ENCODE data around the gene WDR74. TPM values are rescaled to one million over a fixed set of nuclear protein-coding genes. Genes with fewer than 3 reads are reported as not detected.

Gene WDR74
- total and polyA plus RNA-seq, 9 of the 15 experiments (the other 6 are each of a cell fraction or from before 2014, with no cell fraction given) = 32.7 to 210 (median 114) TPM

DNA sequence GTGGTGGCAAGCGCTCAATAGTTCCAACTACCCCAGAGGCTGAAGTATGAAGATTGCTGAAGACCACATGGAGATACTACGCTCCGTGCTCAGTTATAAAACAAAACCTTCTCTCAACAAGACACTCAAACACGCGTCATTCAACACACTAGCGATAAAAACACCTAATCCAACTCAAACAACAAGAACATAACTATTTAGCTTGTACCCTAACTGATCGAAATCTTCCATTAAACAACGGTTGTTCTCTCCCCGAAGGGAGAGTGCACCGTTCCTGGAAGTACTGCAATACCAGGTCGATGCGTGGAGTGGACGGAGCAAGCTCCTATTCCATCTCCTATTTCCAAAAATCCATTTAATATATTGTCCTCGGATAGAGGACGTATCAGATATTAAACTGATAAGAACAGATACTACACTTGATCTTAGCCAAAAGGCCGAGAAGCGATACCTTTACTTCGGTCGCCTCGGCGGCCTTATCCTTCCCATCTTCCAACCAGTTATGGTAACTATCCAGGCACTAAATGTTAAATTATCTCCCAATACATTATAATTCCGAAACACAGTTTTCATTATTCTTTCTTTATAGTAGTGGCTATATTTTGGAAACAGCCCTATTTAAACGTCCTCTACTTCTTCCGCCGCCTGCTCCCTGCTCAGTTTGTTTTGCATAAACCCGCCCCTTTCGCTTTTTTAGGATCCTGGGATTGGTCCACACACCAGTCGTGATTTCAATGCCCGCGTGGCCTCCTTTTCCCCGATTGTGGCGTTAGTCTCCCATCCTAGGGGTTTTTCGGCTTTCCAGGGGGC is 2.2 kb upstream of the WDR74 start (continued):
- TF ChIP-seq, protein P1, sequence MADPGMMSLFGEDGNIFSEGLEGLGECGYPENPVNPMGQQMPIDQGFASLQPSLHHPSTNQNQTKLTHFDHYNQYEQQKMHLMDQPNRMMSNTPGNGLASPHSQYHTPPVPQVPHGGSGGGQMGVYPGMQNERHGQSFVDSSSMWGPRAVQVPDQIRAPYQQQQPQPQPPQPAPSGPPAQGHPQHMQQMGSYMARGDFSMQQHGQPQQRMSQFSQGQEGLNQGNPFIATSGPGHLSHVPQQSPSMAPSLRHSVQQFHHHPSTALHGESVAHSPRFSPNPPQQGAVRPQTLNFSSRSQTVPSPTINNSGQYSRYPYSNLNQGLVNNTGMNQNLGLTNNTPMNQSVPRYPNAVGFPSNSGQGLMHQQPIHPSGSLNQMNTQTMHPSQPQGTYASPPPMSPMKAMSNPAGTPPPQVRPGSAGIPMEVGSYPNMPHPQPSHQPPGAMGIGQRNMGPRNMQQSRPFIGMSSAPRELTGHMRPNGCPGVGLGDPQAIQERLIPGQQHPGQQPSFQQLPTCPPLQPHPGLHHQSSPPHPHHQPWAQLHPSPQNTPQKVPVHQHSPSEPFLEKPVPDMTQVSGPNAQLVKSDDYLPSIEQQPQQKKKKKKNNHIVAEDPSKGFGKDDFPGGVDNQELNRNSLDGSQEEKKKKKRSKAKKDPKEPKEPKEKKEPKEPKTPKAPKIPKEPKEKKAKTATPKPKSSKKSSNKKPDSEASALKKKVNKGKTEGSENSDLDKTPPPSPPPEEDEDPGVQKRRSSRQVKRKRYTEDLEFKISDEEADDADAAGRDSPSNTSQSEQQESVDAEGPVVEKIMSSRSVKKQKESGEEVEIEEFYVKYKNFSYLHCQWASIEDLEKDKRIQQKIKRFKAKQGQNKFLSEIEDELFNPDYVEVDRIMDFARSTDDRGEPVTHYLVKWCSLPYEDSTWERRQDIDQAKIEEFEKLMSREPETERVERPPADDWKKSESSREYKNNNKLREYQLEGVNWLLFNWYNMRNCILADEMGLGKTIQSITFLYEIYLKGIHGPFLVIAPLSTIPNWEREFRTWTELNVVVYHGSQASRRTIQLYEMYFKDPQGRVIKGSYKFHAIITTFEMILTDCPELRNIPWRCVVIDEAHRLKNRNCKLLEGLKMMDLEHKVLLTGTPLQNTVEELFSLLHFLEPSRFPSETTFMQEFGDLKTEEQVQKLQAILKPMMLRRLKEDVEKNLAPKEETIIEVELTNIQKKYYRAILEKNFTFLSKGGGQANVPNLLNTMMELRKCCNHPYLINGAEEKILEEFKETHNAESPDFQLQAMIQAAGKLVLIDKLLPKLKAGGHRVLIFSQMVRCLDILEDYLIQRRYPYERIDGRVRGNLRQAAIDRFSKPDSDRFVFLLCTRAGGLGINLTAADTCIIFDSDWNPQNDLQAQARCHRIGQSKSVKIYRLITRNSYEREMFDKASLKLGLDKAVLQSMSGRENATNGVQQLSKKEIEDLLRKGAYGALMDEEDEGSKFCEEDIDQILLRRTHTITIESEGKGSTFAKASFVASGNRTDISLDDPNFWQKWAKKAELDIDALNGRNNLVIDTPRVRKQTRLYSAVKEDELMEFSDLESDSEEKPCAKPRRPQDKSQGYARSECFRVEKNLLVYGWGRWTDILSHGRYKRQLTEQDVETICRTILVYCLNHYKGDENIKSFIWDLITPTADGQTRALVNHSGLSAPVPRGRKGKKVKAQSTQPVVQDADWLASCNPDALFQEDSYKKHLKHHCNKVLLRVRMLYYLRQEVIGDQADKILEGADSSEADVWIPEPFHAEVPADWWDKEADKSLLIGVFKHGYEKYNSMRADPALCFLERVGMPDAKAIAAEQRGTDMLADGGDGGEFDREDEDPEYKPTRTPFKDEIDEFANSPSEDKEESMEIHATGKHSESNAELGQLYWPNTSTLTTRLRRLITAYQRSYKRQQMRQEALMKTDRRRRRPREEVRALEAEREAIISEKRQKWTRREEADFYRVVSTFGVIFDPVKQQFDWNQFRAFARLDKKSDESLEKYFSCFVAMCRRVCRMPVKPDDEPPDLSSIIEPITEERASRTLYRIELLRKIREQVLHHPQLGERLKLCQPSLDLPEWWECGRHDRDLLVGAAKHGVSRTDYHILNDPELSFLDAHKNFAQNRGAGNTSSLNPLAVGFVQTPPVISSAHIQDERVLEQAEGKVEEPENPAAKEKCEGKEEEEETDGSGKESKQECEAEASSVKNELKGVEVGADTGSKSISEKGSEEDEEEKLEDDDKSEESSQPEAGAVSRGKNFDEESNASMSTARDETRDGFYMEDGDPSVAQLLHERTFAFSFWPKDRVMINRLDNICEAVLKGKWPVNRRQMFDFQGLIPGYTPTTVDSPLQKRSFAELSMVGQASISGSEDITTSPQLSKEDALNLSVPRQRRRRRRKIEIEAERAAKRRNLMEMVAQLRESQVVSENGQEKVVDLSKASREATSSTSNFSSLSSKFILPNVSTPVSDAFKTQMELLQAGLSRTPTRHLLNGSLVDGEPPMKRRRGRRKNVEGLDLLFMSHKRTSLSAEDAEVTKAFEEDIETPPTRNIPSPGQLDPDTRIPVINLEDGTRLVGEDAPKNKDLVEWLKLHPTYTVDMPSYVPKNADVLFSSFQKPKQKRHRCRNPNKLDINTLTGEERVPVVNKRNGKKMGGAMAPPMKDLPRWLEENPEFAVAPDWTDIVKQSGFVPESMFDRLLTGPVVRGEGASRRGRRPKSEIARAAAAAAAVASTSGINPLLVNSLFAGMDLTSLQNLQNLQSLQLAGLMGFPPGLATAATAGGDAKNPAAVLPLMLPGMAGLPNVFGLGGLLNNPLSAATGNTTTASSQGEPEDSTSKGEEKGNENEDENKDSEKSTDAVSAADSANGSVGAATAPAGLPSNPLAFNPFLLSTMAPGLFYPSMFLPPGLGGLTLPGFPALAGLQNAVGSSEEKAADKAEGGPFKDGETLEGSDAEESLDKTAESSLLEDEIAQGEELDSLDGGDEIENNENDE (IDR thresholded peaks at IDR 0.05; ENCODE audit: low read depth, low read length) = no peak
- TF ChIP-seq HLTF (IDR thresholded peaks at IDR 0.05) (peak; percentile 97), PTRF (tag; IDR thresholded peaks at IDR 0.05) (no peak), JUND (IDR thresholded peaks at IDR 0.05; ENCODE audit: borderline replicate concordance, low read depth, low read length) (peak; percentile 63), JUND (tag; IDR thresholded peaks at IDR 0.05; ENCODE audit: borderline replicate concordance, low read depth, low read length) (0 out of 3 replicates have a peak, but pooled peaks have one; percentile 18), THRAP3 (IDR thresholded peaks at IDR 0.05; ENCODE audit: borderline replicate concordance) (peak; percentile 99), ZNF699 (CRISPR knock-in tag; IDR thresholded peaks at IDR 0.05; ENCODE audit: insufficient replicate concordance) (peak; percentile 29), ZNF589 (CRISPR knock-in tag; IDR thresholded peaks at IDR 0.05; ENCODE audit: low read depth) (peak; percentile 36), CCAR2 (IDR thresholded peaks at IDR 0.05; ENCODE audit: low read depth, low read length) (no peak), ELF1 (tag; IDR thresholded peaks at IDR 0.05) (peak; percentile 78), NFRKB (IDR thresholded peaks at IDR 0.05; ENCODE audit: low read depth) (peak; percentile 69; the same call in 1 of the 2 replicates)
- TF ChIP-seq, protein P2, sequence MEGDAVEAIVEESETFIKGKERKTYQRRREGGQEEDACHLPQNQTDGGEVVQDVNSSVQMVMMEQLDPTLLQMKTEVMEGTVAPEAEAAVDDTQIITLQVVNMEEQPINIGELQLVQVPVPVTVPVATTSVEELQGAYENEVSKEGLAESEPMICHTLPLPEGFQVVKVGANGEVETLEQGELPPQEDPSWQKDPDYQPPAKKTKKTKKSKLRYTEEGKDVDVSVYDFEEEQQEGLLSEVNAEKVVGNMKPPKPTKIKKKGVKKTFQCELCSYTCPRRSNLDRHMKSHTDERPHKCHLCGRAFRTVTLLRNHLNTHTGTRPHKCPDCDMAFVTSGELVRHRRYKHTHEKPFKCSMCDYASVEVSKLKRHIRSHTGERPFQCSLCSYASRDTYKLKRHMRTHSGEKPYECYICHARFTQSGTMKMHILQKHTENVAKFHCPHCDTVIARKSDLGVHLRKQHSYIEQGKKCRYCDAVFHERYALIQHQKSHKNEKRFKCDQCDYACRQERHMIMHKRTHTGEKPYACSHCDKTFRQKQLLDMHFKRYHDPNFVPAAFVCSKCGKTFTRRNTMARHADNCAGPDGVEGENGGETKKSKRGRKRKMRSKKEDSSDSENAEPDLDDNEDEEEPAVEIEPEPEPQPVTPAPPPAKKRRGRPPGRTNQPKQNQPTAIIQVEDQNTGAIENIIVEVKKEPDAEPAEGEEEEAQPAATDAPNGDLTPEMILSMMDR (IDR thresholded peaks at IDR 0.05 in 2 of 3, conservative IDR thresholded peaks at IDR 0.05 in 1 of 3; ENCODE audit: insufficient read depth in 2 of 3, low read depth in 1 of 3, low read length in 3 of 3) = 0 out of 6 replicates have a peak, but pooled peaks of 2 of the 3 experiments have one; percentile 3 to 10

All from K562 (cell line).